ENCODE measurements around the gene CD86. TPM values are rescaled to one million over a fixed set of nuclear protein-coding genes. Genes with fewer than 3 reads are reported as not detected.

CD86 gene
- total RNA-seq, 6 experiments from 2014 or later: 0.97 to 6.7 (median 3.4) TPM

GRCh38 chr3:122052968-122053367, 2.2 kb upstream of the CD86 start:
- intact Hi-C loops (cut with DNase I): no loop called here
- DNase-seq (no peak), ATAC-seq (no peak)
- Histone ChIP-seq H3K4me1 (no peaks in the 10 kb centered on the region), H3K4me3 (no peak overlapping the region), H3K36me3 (no peaks in the 10 kb centered on the region), H3K9me3 (no peaks in the 10 kb centered on the region), H3K27me3 (no peaks in the 10 kb centered on the region), H3K27ac (no peak overlapping the region)
- WGBS (ENCODE audit: insufficient coverage, low coverage, low lambda C conversion rate, missing lambda C conversion rate): 80% methylated on average over 3 of the region's 3 CpGs
- TF ChIP-seq POLR2A (IDR thresholded peaks at IDR 0.05) (no peak), CTCF (IDR thresholded peaks at IDR 0.05) (no peak)

- 81% methylated on average over 2 of the region's 2 CpGs for WGBS (ENCODE audit: insufficient coverage, low coverage, low lambda C conversion rate, missing lambda C conversion rate)
- ATAC-seq: peak in 2 of 4 donors; percentile 38 to 40
- no peak for TF ChIP-seq POLR2A (IDR thresholded peaks at IDR 0.05)
- TF ChIP-seq CTCF (IDR thresholded peaks at IDR 0.05): no peak
- no peaks in the 10 kb centered on the region for H3K9me3 ChIP-seq
- no peaks in the 10 kb centered on the region for H3K27me3 ChIP-seq
- DNase-seq: no peak
- H3K4me1 ChIP-seq: no peaks in the 10 kb centered on the region
- intact Hi-C loops (cut with DNase I): no loop called here
- H3K36me3 ChIP-seq: no peaks in the 10 kb centered on the region
- H3K4me3 ChIP-seq: no peak overlapping the region
- no peak overlapping the region for H3K27ac ChIP-seq
Observed at GRCh38 chr3:122057671-122058070, 2.5 kb downstream of the CD86 start.

GRCh38 chr3:122058294-122058693, 3.1 kb downstream of the CD86 start:
- Histone ChIP-seq H3K9me3 (no peaks in the 10 kb centered on the region), H3K27me3 (no peaks in the 10 kb centered on the region), H3K4me3 (no peak overlapping the region), H3K36me3 (no peaks in the 10 kb centered on the region), H3K27ac (no peak overlapping the region), H3K4me1 (no peaks in the 10 kb centered on the region)
- DNase-seq (no peak), ATAC-seq (no peak)
- intact Hi-C loops (cut with DNase I): no loop called here
- 50% methylated on average over 1 of the region's 1 CpG for WGBS (ENCODE audit: insufficient coverage, low coverage, low lambda C conversion rate, missing lambda C conversion rate)
- no peak for TF ChIP-seq CTCF (IDR thresholded peaks at IDR 0.05)
- no peak for TF ChIP-seq POLR2A (IDR thresholded peaks at IDR 0.05)

- TF ChIP-seq POLR2A (IDR thresholded peaks at IDR 0.05): no peak
- no peak for TF ChIP-seq CTCF (IDR thresholded peaks at IDR 0.05)
Observed at GRCh38 chr3:122060040-122060698, 5.0 kb downstream of the CD86 start.

More at GRCh38 chr3:122060040-122060698, 5.0 kb downstream of the CD86 start:
- H3K9me3 ChIP-seq: no peaks in the 10 kb centered on the region
- no peaks in the 10 kb centered on the region for H3K36me3 ChIP-seq
- ATAC-seq: peak in 1 of 4 donors; percentile 13
- DNase-seq: no peak
- H3K4me1 ChIP-seq: peaks cover 0 to 4% (median 0%) of the 10 kb centered on the region in 4 donors
- H3K27me3 ChIP-seq: no peaks in the 10 kb centered on the region
- WGBS (ENCODE audit: insufficient coverage, low coverage, low lambda C conversion rate, missing lambda C conversion rate): 70% methylated on average over 5 of the region's 6 CpGs
- intact Hi-C loops (cut with DNase I): no loop called here
- H3K27ac ChIP-seq: no peak overlapping the region
- H3K4me3 ChIP-seq: no peak overlapping the region

All from right lobe of liver (tissue), 6 donors.